Fibroblast of lung (primary cell): Measurements from ENCODE around the gene NDUFAF7. TPM values are rescaled to one million over a fixed set of nuclear protein-coding genes. Genes with fewer than 3 reads are reported as not detected.
"Not testable (repeated sequence)": the region's sequence is repeated elsewhere in the genome, so short reads cannot be mapped to it uniquely, and the experiment has no call there.

Experiments
- DNase-seq, 2 donors: peaks; one replicate each; pipeline versions ENCODE4 v3.0.0 to v3.0.0-alpha.2; 2010; ENCODE audit warnings: low read depth in 2 of 2
- H2AFZ ChIP-seq: 2 replicates; pipeline ENCODE4 v1.5.1; 2012; ENCODE audit warnings: low read length, control low read depth, inconsistent platforms
- H3K27ac ChIP-seq: 2 replicates; pipeline ENCODE4 v1.5.1; 2011; ENCODE audit warnings: low read length, control low read depth; ENCODE audit not compliant: insufficient read depth
- H3K27me3 ChIP-seq: 2 replicates; pipeline ENCODE4 v1.5.1; 2011; ENCODE audit warnings: mild to moderate bottlenecking, low read length; ENCODE audit not compliant: control insufficient read depth, insufficient read depth
- H3K36me3 ChIP-seq: 2 replicates; pipeline ENCODE4 v1.5.1; 2011; ENCODE audit warnings: low read length; ENCODE audit not compliant: control insufficient read depth, insufficient read depth
- H3K4me1 ChIP-seq: 2 replicates; pipeline ENCODE4 v1.5.1; 2011; ENCODE audit warnings: low read length; ENCODE audit not compliant: control insufficient read depth, insufficient read depth; ENCODE audit errors: extremely low read depth
- H3K4me2 ChIP-seq: 2 replicates; pipeline ENCODE4 v1.5.1; 2011; ENCODE audit warnings: low read length, control low read depth; ENCODE audit not compliant: insufficient read depth; ENCODE audit errors: extremely low read depth
- H3K4me3 ChIP-seq, 4 experiments: fragments of 200-600 bp in 1 of 4; sonication (generic) in 1 of 4; replicated peaks in 1 of 4; 2 replicates each; pipeline ENCODE4 v1.5.1; 2011 to 2016; ENCODE audit warnings: low read length in 4 of 4, low read depth in 3 of 4, mild to moderate bottlenecking in 3 of 4, control low read depth in 2 of 4, inconsistent platforms in 1 of 4, mixed read lengths in 1 of 4; ENCODE audit not compliant: insufficient read depth in 1 of 4; ENCODE audit errors: control extremely low read depth in 1 of 4
- H3K79me2 ChIP-seq: 2 replicates; pipeline ENCODE4 v1.5.1; 2012; ENCODE audit warnings: mild to moderate bottlenecking, low read length, inconsistent platforms; ENCODE audit not compliant: control insufficient read depth, insufficient read depth
- H3K9ac ChIP-seq: 2 replicates; pipeline ENCODE4 v1.5.1; 2011; ENCODE audit warnings: mild to moderate bottlenecking, low read length, control low read depth; ENCODE audit not compliant: insufficient read depth
- H3K9me3 ChIP-seq: 2 replicates; pipeline ENCODE4 v1.5.1; 2012; ENCODE audit warnings: low read depth, low read length; ENCODE audit not compliant: control insufficient read depth, insufficient read depth
- H4K20me1 ChIP-seq: 2 replicates; pipeline ENCODE4 v1.5.1; 2011; ENCODE audit warnings: low read length; ENCODE audit not compliant: control insufficient read depth, insufficient read depth; ENCODE audit errors: extremely low read depth
- EZH2 ChIP-seq: IDR thresholded peaks from 2 replicates; pipeline ENCODE4 v1.5.1; 2012; ENCODE audit warnings: low read length, control low read depth, mild to moderate bottlenecking; ENCODE audit errors: missing control alignments
- polyA plus RNA-seq, 2 donors: library from polyadenylated mRNA; depleted of rRNA in 1 of 2; stranded (reverse) in 1 of 2; unstranded in 1 of 2; fragments of >200 nt; gene quantifications; 2 replicates each; pipeline ENCODE4 v1.2.1, GENCODE V29; 2011 to 2012; ENCODE audit warnings: missing spikeins in 1 of 2
- total RNA-seq: library from RNA; depleted of rRNA; stranded (reverse); fragments of >200 nt; gene quantifications from 2 replicates; pipeline ENCODE4 v1.2.1, GENCODE V29; 2014
- TF ChIP-seq, protein P1 (sequence below), 2 donors: IDR thresholded peaks in 1 of 2; conservative IDR thresholded peaks in 1 of 2; 1 replicate in 1 of 2; 2 replicates in 1 of 2; pipeline ENCODE4 v1.5.1; 2011 to 2012; ENCODE audit warnings: low read length in 2 of 2, control low read depth in 1 of 2, inconsistent platforms in 1 of 2, low read depth in 1 of 2, mild to moderate bottlenecking in 1 of 2

The NDUFAF7 gene
- total and polyA plus RNA-seq, 2 donors (not counting 1 experiment from before 2014, with no cell fraction given), result 16.8 to 18.7 TPM

GRCh38 chr2:37191253-37191652 is 40.2 kb upstream of the NDUFAF7 start:
- TF ChIP-seq EZH2, result no peak
- TF ChIP-seq, protein P1, sequence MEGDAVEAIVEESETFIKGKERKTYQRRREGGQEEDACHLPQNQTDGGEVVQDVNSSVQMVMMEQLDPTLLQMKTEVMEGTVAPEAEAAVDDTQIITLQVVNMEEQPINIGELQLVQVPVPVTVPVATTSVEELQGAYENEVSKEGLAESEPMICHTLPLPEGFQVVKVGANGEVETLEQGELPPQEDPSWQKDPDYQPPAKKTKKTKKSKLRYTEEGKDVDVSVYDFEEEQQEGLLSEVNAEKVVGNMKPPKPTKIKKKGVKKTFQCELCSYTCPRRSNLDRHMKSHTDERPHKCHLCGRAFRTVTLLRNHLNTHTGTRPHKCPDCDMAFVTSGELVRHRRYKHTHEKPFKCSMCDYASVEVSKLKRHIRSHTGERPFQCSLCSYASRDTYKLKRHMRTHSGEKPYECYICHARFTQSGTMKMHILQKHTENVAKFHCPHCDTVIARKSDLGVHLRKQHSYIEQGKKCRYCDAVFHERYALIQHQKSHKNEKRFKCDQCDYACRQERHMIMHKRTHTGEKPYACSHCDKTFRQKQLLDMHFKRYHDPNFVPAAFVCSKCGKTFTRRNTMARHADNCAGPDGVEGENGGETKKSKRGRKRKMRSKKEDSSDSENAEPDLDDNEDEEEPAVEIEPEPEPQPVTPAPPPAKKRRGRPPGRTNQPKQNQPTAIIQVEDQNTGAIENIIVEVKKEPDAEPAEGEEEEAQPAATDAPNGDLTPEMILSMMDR (conservative IDR thresholded peaks at IDR 0.05 in 1 of 2, IDR thresholded peaks at IDR 0.05 in 1 of 2; ENCODE audit: low read depth in 1 of 2, low read length in 2 of 2), result no peak
- Histone ChIP-seq H3K4me1 (no peaks in the 10 kb centered on the region), H3K4me2 (no peak overlapping the region), H3K9me3 (no peaks in the 10 kb centered on the region), H3K79me2 (no peaks in the 10 kb centered on the region), H3K36me3 (no peaks in the 10 kb centered on the region), H3K9ac (no peak overlapping the region), H4K20me1 (no peaks in the 10 kb centered on the region), H3K27ac (no peak overlapping the region), H3K27me3 (no peaks in the 10 kb centered on the region), H3K4me3 (no peak overlapping the region), H2AFZ (no peak overlapping the region)
- no peak for DNase-seq

- DNase-seq, result no peak
- H3K27ac ChIP-seq, result no peak overlapping the region
- H4K20me1 ChIP-seq, result no peaks in the 10 kb centered on the region
- H3K9ac ChIP-seq, result no peak overlapping the region
- peaks cover under 1% of the 10 kb centered on the region for H3K79me2 ChIP-seq
- TF ChIP-seq EZH2, result no peak
- TF ChIP-seq, protein P1 (conservative IDR thresholded peaks at IDR 0.05 in 1 of 2, IDR thresholded peaks at IDR 0.05 in 1 of 2; ENCODE audit: low read depth in 1 of 2, low read length in 2 of 2), result no peak
- no peaks in the 10 kb centered on the region for H3K36me3 ChIP-seq
- H3K9me3 ChIP-seq, result no peaks in the 10 kb centered on the region
- H3K4me2 ChIP-seq, result no peak overlapping the region
- H2AFZ ChIP-seq, result no peak overlapping the region
- H3K4me3 ChIP-seq, result no peak overlapping the region
- no peaks in the 10 kb centered on the region for H3K27me3 ChIP-seq
- H3K4me1 ChIP-seq, result no peaks in the 10 kb centered on the region
Measured at GRCh38 chr2:37191747-37192146, 39.7 kb upstream of the NDUFAF7 start.

DNA sequence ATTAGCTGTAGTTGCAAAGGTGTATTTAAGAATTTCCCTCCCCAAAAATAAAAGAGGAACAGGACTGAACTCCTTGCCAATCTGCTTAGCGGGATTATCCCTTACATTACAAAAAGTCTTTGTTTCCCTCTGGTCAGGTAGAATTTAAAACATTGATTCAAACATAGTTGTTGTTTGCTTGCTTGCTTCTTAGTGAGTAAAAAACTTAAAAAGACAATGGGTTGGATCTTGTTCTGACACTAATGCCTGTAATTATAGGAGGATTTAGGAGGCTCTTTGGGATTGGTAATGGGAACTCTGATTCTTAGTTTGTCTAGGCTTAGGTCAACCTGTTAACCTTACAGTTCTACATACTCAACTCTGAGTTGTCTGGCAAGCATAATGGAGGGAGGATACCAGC is 38.9 kb upstream of the NDUFAF7 start:
- no peak overlapping the region for H2AFZ ChIP-seq
- no peak for DNase-seq

DNA sequence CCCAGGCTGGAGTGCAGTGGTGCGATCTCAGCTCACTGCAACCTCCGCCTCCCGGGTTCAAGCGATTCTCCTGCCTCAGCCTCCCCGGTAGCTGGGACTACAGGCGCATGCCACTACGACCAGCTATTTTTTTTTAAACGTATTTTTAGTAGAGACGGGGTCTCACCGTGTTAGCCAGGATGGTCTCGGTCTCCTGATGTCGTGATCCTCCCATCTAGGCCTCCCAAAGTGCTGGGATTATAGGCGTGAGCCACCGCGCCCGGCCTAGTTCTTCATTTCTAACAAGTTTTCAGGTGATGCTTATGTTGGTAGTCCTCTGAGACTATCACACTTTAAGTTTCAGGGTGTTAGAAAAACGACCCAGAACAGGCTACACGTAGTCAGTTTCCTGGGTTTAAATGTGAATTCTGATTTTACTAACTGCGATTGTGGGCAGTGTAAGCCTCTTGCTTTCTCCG is 35.6 kb upstream of the NDUFAF7 start:
- not testable (repeated sequence) for H3K4me1 ChIP-seq, H3K9me3 ChIP-seq, H3K27me3 ChIP-seq, H4K20me1 ChIP-seq, H3K36me3 ChIP-seq, DNase-seq
- Histone ChIP-seq H3K9ac (peak overlapping the region; percentile 73), H3K4me2 (peak overlapping the region; percentile 70), H3K4me3 (peak overlapping the region; percentile 51 to 92 (median 68)), H3K27ac (peak overlapping the region; percentile 79), H2AFZ (peak overlapping the region; percentile 89), H3K79me2 (peaks cover 34% of the 10 kb centered on the region)

More for the DNA sequence above, 38.9 kb upstream of the NDUFAF7 start:
- H3K9ac ChIP-seq, result no peak overlapping the region
- no peak overlapping the region for H3K4me2 ChIP-seq
- no peak overlapping the region for H3K27ac ChIP-seq
- H3K27me3 ChIP-seq, result no peaks in the 10 kb centered on the region
- no peaks in the 10 kb centered on the region for H3K4me1 ChIP-seq
- H3K4me3 ChIP-seq, result no peak overlapping the region
- H3K79me2 ChIP-seq, result peaks cover 9% of the 10 kb centered on the region
- no peak for TF ChIP-seq EZH2
- no peaks in the 10 kb centered on the region for H4K20me1 ChIP-seq
- no peaks in the 10 kb centered on the region for H3K9me3 ChIP-seq
- H3K36me3 ChIP-seq, result no peaks in the 10 kb centered on the region
